GM21367 (cell line): ENCODE measurements around the gene KIF19.

ENCODE experiments used
- ATAC-seq: cut with Tn5 transposase; IDR thresholded peaks from one replicate; pipeline ENCODE4 v1.9.1; 2021; ENCODE audit not compliant: unreplicated experiment

The KIF19 gene

GRCh38 chr17:74303305-74303704 is 22.7 kb upstream of the KIF19 start:
- ATAC-seq: no peak

- ATAC-seq: no peak
Observed at GRCh38 chr17:74304184-74304583, 21.8 kb upstream of the KIF19 start.

- ATAC-seq: no peak
Observed at GRCh38 chr17:74305865-74306654, 20.0 kb upstream of the KIF19 start.

DNA sequence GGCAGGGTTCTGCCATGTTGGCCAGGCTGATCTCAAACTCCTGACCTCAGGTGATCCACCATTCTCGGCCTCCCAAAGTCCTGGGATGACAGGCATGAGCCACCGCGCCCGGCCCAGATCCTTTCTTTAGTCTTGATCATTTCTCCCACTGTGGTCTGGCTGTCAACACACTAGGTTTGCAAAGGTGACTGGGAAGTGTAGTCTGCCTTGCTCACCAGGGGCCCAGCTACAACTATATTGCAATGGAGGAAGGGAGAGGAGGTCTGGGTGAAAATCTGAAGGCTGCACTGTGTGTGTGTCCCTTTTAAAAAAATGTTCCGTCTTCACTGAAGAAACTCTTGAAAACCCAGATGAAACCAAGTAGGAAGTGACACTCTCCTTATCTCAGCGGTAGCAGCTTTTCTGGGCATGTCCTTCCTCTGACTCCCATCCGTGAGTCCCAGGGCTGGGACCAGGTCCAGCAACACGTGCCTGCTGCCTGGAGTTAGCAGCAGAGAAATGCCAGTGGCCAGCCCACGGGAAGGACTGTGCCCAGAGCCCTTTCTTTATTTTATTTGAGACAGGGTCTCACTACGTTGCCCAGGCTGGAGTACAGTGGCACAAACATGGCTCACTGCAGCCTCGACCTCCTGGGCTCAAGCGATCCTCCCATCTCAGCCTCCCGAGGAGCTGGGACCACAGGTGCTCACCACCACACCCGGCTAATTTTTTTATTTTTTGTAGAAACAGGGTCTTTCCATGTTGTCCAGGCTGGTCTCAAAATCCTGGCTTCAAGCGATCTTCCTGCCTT is 17.8 kb upstream of the KIF19 start:
- no peak for ATAC-seq

DNA sequence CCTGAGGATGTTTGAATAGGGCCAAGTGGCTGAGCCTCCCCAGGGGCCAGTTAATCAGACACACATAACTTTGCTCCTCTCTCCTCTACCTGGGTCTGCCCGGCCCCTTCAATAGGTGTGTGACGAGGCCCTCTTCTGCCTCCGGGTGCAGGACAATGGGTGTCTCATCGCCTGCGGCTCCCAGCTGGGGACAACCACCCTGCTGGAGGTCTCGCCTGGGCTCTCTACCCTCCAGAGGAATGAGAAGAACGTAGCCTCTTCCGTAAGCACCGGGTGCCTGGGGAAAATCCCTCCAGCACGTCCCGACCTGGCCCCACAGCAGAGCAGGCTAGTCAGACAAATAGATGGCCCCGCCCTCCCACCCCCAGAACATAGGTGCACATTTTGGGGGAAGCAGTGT is 16.1 kb upstream of the KIF19 start:
- ATAC-seq: no peak

- ATAC-seq: no peak
Observed at GRCh38 chr17:74314877-74315276, 11.1 kb upstream of the KIF19 start.

DNA sequence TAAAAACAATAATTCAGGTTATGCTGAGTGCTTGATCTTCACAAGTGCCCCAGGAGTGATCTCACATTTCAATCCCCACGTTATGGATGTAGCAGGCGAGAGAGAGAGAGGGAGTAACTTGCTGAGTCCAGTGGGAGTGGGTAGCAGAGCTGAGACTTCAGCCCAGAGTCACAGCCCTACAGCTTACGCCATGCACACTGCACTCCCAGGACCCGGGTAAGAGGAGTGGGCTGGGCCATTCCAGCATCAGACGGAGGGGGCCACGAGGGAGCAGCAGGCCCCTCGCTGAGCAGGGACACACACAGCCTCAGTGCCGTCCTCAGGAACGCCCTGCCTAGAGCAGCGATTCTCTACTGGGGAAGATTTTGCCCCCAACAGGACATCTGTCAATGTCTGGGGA is 9.8 kb upstream of the KIF19 start:
- no peak for ATAC-seq

DNA sequence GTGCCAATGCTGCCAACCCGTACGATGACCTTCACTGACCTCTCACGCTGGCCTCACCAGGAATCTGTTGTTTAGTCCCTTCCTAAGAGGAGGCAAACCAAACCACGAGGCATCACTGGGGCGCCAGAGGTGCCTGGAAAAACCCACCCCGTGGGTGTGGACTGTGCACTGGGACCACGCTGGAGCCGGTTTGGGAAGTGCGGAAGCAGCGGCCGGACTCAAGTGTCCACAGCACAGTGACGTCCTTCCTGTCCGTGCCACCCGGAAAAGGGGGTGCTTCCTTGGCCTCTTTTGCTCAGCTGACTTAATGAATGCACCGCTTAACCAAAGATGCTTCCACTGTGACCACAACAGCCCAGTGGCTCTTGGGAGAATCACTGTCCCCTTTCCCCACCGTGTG is 9.0 kb upstream of the KIF19 start:
- no peak for ATAC-seq

DNA sequence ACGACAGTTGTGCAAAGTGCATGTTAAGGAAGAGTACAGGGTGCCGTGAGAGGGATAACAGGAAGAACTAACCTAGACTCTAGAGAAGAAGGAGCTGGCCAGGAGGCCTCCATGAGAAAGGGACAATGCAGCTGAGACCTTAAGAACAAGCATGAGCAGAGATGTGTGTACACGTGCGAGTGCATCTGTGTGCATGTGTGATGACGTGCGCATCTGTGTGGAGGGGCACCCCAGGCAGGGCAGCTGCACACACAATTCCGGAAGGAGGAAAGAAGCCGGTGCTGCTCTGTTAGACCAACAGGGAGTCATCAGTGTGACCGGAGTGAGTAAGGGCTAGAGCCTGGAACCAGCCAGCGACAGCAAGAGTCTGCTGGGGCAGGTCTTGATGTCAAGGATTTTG is 7.6 kb upstream of the KIF19 start:
- no peak for ATAC-seq

DNA sequence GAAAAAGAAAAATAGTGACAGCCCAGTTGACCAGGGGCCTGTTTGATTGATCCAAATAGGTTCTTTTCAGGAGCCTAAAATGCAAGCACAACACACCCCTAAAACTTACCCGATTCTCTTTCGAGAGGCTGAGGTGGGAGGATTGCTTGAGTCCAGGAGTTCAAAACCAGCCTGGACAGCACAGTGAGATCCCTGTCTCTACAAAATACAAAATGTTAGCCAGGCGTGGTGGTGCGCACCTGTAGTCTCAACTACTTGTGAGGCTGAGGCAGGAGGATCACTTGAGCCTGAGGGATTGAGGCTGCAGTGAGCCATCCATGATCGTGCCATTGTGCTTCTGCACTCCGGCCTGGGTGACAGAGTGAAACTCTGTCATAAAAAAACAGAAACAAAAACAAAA is 1.5 kb upstream of the KIF19 start:
- no peak for ATAC-seq

DNA sequence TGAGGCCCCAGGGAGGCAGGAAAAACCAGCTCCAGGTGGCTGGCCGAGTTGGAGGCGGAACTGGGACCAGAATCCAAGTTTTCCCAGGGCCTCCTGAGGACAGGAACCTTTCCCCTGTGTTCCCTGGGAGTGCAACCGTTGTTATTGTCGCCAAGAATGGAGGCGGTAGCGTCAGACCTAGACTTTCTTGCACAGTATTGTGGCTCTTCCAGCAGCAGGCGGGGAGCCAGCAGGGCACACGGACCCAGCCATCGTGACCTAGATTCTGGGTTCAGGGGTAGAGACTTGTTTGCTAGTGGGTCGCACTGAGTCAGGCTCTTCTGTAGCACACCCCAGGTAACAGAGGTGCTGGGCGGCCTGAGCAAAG is 667 bp upstream of the KIF19 start:
- no peak for ATAC-seq

GRCh38 chr17:74326506-74326905 is 480 bp downstream of the KIF19 start:
- no peak for ATAC-seq

- ATAC-seq: no peak
Observed at GRCh38 chr17:74328487-74328886, 2.5 kb downstream of the KIF19 start.

- ATAC-seq: no peak
Observed at GRCh38 chr17:74329378-74329777, 3.4 kb downstream of the KIF19 start.

DNA sequence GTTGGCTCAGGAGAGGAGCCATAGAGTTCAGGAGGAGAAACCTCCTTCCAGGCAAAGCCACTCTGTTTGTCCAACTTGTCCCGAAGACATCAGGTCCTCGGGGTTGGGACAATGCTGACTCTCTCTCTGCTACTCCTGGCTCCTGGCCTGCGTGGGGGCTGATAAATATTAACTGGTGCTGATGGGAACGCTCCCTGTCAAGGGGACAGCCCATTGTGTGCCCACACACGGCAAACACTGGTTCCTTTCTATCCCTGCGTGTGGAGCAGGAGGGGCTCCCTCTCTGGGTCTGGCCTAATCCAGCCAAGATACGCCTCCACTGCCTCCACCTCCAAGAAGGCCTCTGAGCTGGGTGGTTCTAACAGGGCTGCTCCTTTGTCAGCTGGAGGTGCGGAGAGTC is 4.4 kb downstream of the KIF19 start:
- no peak for ATAC-seq

GRCh38 chr17:74332017-74332650 is 6.1 kb downstream of the KIF19 start:
- no peak for ATAC-seq

DNA sequence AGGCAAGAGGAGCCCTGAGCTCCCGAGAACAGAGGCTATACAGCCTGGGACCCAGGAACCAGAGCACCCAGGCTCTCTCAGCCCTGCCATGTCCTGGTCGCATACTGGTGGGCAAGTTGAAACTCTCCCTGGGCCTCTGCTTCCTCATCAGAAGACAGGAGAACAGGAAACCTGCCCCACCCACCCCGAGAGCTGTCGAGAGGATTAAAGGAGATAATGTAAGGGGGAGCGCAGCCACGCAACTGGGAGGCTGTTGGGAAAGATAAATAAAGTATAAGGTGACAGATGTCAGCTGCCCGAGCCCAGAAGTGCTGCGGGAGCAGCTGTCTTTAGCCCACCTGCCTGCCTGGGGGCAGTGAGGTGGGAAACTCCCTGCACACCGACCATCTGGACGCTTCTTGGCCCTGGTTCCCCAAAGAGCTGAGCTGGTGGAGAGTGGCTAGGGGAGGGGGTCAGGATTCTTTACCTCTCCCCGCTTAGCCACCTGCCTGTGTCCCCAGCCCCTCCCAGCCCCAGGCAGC is 6.8 kb downstream of the KIF19 start:
- no peak for ATAC-seq

- no peak for ATAC-seq
Observed at GRCh38 chr17:74334393-74335039, 8.5 kb downstream of the KIF19 start.

DNA sequence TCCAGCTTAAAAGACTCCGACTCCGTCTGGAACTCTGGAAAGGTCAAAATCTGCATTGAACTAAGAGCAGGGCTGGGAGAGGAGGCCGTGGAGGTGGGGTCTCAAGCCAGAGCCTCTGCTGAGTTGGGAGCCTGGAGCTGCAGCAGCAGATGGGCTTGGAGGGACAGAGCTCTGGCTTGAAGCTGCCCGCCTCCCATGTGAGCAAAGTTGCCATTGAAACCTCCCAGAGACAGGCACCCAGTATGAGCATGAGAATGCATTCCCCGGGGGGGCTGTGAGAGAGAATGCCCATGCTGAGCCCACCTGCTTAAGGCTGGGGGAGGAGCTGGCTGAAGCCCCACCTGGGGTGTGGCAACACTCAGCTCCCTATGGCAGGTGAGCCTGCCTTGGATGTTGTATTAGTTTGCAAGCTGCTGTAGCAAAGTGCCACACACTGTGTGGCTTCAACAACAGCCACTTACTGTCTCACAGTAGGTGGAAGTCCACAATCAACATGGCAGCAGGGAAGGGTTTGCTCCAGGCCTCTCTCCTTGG is 9.6 kb downstream of the KIF19 start:
- no peak for ATAC-seq

- no peak for ATAC-seq
Observed at GRCh38 chr17:74336307-74336706, 10.3 kb downstream of the KIF19 start.
